ENCODE measurements around the gene KCNJ10.
"Not testable (repeated sequence)": the region's sequence is repeated elsewhere in the genome, so short reads cannot be mapped to it uniquely, and the experiment has no call there.

The KCNJ10 gene

GRCh38 chr1:160069460-160070231, at the start of gene KCNJ10:
Gene KCNJ10 (minus strand): TSS chr1:160070160. CDS start chr1:160042532, 27,628 bp downstream.
- Histone ChIP-seq H3K9ac (ENCODE audit: low read depth, low read length) (no peak within 1 kb of the TSS), H3K9me3 (ENCODE audit: control insufficient read depth, insufficient read depth, low read length) (no peaks in the 10 kb centered on the region), H3K27me3 (ENCODE audit: control insufficient read depth, insufficient read depth, low read length) (peaks cover 49% of the 10 kb centered on the region)

GRCh38 chr1:160118928-160119327, 49.0 kb upstream of the KCNJ10 start:
- Histone ChIP-seq H3K36me3 (ENCODE audit: control insufficient read depth, insufficient read depth, low read length) (peaks cover 2% of the 10 kb centered on the region), H3K4me1 (ENCODE audit: control insufficient read depth, insufficient read depth, low read length) (peaks cover 20% of the 10 kb centered on the region), H3K9me3 (ENCODE audit: control insufficient read depth, insufficient read depth, low read length) (no peaks in the 10 kb centered on the region), H3K27me3 (ENCODE audit: control insufficient read depth, insufficient read depth, low read length) (no peaks in the 10 kb centered on the region), H3K9ac (ENCODE audit: low read depth, low read length) (no peak overlapping the region), H3K4me3 (ENCODE audit: low read depth, low read length) (no peak overlapping the region)

More at GRCh38 chr1:160069460-160070231, at the start of gene KCNJ10:
- Histone ChIP-seq H3K4me1 (ENCODE audit: control insufficient read depth, insufficient read depth, low read length) (no peaks in the 10 kb centered on the region), H3K4me3 (ENCODE audit: low read depth, low read length) (peak within 1 kb of the TSS; percentile 60), H3K36me3 (ENCODE audit: control insufficient read depth, insufficient read depth, low read length) (no peaks in the 10 kb centered on the region)

DNA sequence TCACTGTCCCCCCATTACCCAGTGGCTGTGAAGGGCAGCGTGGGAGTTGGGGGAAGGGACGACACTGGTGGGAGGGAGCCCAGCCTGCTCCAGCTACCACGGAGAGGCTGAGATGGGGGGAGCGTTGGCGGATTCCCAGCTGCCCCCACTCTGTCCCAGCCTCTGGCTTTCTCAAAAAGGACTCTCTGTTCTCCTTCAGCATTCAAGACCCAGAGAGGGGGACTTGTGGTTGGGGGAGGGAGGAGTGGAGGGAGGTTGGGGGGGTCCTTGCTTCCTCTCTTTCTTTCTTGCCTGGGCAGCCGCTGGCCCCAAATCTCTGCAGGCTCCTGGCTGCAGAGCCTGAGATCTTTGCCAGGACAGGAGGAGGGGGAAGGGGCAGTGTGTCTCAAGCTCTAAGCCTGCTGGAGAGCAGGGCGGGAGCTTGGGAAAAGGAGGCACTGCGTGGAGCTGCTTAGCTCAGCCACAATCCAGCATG, 47.8 kb upstream of the KCNJ10 start:
- Histone ChIP-seq H3K4me1 (ENCODE audit: control insufficient read depth, insufficient read depth, low read length) (peaks cover 27% of the 10 kb centered on the region), H3K27me3 (ENCODE audit: control insufficient read depth, insufficient read depth, low read length) (no peaks in the 10 kb centered on the region), H3K36me3 (ENCODE audit: control insufficient read depth, insufficient read depth, low read length) (peaks cover 2% of the 10 kb centered on the region), H3K9me3 (ENCODE audit: control insufficient read depth, insufficient read depth, low read length) (no peaks in the 10 kb centered on the region), H3K4me3 (ENCODE audit: low read depth, low read length) (no peak overlapping the region), H3K9ac (ENCODE audit: low read depth, low read length) (no peak overlapping the region)

- Histone ChIP-seq H3K36me3 (ENCODE audit: control insufficient read depth, insufficient read depth, low read length) (peaks cover 2% of the 10 kb centered on the region), H3K4me1 (ENCODE audit: control insufficient read depth, insufficient read depth, low read length) (peaks cover 27% of the 10 kb centered on the region), H3K9ac (ENCODE audit: low read depth, low read length) (no peak overlapping the region), H3K27me3 (ENCODE audit: control insufficient read depth, insufficient read depth, low read length) (no peaks in the 10 kb centered on the region), H3K4me3 (ENCODE audit: low read depth, low read length) (peak overlapping the region; percentile 22), H3K9me3 (ENCODE audit: control insufficient read depth, insufficient read depth, low read length) (no peaks in the 10 kb centered on the region)
Measured at GRCh38 chr1:160117300-160117699, 47.3 kb upstream of the KCNJ10 start.

DNA sequence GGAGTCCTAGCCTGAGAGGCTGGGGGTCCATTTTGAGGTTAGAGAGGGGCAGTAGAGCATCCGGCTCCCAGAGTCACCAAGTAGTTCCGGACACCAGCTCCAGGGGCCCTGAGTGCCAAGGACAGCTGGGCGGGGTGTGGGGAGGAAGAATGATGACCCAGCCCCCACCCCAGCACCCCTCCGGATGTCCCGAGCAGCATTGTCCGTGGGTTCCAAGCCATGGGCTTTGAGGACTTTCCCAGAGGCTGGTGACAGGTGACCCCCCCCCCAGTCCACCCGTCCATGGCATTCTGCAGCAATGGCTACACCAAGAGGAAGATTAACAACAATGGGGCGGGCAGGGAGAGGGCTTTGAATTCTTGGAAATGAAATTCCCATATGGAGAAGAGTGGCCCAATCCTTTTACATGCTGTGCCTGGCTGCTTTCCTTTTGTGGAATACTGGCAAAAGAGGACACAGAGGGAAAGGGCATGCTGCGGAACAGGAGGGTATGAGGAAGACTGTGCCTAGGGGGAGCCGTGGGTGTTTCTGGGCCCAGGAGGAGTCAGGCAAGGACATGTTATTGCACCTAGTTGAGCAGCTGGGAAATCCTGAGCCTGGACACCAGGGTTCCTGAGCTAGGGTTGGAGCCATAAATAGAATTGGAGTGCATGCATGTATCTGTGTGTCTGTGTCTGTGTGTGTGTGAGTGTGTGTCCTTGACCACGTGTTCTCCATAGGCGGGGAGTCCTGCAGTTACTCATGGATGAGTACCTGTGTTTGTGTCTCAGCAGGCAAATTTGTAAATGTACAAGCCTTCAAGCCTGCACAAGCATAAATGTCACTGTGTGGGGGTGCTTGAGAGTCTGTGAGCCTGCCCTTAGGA, 46.6 kb upstream of the KCNJ10 start:
- H3K4me3 ChIP-seq (ENCODE audit: low read depth, low read length): peak overlapping the region; percentile 58
- H3K27me3 ChIP-seq (ENCODE audit: control insufficient read depth, insufficient read depth, low read length): no peaks in the 10 kb centered on the region
- peaks cover 27% of the 10 kb centered on the region for H3K4me1 ChIP-seq (ENCODE audit: control insufficient read depth, insufficient read depth, low read length)
- H3K9ac ChIP-seq (ENCODE audit: low read depth, low read length): no peak overlapping the region
- no peaks in the 10 kb centered on the region for H3K9me3 ChIP-seq (ENCODE audit: control insufficient read depth, insufficient read depth, low read length)
- H3K36me3 ChIP-seq (ENCODE audit: control insufficient read depth, insufficient read depth, low read length): peaks cover 2% of the 10 kb centered on the region

- peak within 1 kb of the TSS; percentile 58 for H3K4me3 ChIP-seq (ENCODE audit: low read depth, low read length)
- H3K9me3 ChIP-seq (ENCODE audit: control insufficient read depth, insufficient read depth, low read length): no peaks in the 10 kb centered on the region
- peak within 1 kb of the TSS; percentile 16 for H3K9ac ChIP-seq (ENCODE audit: low read depth, low read length)
- peaks cover 27% of the 10 kb centered on the region for H3K4me1 ChIP-seq (ENCODE audit: control insufficient read depth, insufficient read depth, low read length)
- H3K27me3 ChIP-seq (ENCODE audit: control insufficient read depth, insufficient read depth, low read length): no peaks in the 10 kb centered on the region
- H3K36me3 ChIP-seq (ENCODE audit: control insufficient read depth, insufficient read depth, low read length): peaks cover 2% of the 10 kb centered on the region
Measured at GRCh38 chr1:160115545-160116282, 45.8 kb upstream of the KCNJ10 start, which contains the start of gene ATP1A2. Gene ATP1A2 (plus strand): TSS chr1:160115759. CDS start chr1:160115862, 103 bp downstream.

DNA sequence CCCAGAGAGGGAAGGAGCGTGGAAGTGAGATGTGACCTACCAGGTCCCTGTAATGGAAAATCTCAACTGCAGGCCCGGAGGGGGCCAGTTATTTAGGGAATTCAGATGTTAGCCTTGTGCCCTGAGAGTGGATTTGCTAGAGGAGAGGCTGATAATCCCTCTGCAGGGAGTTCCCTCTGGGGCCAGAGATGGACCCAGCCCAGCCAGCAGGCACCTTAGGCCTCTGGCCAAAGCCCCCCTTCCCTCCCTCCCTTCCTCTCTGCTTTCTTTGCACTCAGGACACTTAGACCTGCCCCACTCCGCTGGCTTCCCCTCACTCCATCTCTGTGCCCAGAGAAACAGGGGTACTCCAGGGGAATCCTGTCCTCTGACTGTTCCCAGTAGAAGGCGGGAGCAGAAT, 44.1 kb upstream of the KCNJ10 start:
- H3K4me3 ChIP-seq (ENCODE audit: low read depth, low read length): no peak overlapping the region
- no peaks in the 10 kb centered on the region for H3K27me3 ChIP-seq (ENCODE audit: control insufficient read depth, insufficient read depth, low read length)
- H3K4me1 ChIP-seq (ENCODE audit: control insufficient read depth, insufficient read depth, low read length): peaks cover 36% of the 10 kb centered on the region
- H3K9me3 ChIP-seq (ENCODE audit: control insufficient read depth, insufficient read depth, low read length): no peaks in the 10 kb centered on the region
- no peak overlapping the region for H3K9ac ChIP-seq (ENCODE audit: low read depth, low read length)
- peaks cover 2% of the 10 kb centered on the region for H3K36me3 ChIP-seq (ENCODE audit: control insufficient read depth, insufficient read depth, low read length)

DNA sequence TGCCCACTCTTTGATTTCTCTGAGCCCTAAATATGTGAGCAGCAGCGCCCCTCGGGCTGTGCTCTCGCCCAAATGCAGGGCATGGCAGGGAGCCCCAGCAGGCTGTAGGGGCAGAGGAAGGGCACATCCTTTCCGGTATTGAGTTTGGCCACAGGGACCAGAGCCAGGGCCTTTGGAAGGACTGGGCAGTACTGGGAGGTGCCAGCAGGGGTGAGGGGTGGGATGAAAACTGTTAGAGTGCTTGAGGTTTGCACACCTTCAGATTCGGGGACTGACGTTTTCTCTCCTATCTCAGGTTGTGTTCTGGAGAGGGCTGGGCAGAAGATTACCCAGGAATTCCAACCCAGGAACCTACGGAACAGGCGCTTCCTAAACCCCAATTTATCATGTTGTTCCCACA, 43.4 kb upstream of the KCNJ10 start:
- no peak overlapping the region for H3K9ac ChIP-seq (ENCODE audit: low read depth, low read length)

DNA sequence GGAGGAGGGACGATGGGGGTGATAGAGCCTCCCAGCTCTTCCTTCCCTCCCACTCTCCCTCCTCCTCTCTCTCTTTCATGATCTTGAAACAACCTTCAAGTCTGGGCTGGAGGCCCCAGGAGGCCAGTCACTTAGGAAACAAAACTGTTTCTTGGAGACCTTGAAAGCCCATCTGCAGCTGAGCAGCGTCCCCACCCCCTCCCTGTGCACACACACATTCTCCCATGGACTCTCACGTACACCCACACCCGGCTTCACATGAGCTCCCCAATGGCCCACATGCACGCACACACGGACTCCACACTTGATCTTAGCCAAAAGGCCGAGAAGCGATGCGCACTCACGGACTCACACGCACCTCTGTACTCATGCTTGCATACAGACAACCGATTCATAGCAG, 42.4 kb upstream of the KCNJ10 start:
- H3K4me1 ChIP-seq (ENCODE audit: control insufficient read depth, insufficient read depth, low read length): peaks cover 31% of the 10 kb centered on the region

More for the DNA sequence above, 43.4 kb upstream of the KCNJ10 start:
- Histone ChIP-seq H3K9me3 (ENCODE audit: control insufficient read depth, insufficient read depth, low read length) (no peaks in the 10 kb centered on the region), H3K27me3 (ENCODE audit: control insufficient read depth, insufficient read depth, low read length) (no peaks in the 10 kb centered on the region), H3K4me1 (ENCODE audit: control insufficient read depth, insufficient read depth, low read length) (peaks cover 36% of the 10 kb centered on the region), H3K4me3 (ENCODE audit: low read depth, low read length) (no peak overlapping the region), H3K36me3 (ENCODE audit: control insufficient read depth, insufficient read depth, low read length) (peaks cover under 1% of the 10 kb centered on the region)

DNA sequence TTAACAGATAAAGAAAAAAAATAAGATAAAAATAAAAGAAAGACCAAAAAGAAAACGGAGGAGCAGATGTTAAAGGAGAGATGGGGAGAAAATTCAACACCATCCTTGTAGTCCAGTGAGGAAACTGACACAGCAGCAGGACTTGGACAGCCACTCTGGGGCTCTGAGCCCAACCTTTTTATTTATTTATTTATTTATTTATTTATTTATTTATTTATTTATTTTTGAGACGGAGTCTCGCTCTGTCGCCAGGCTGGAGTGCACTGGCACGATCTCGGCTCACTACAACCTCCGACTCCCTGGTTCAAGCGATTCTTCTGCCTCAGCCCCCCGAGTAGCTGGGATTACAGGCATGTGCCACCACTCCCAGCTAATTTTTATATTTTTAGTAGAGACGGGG, 41.5 kb upstream of the KCNJ10 start:
- not testable (repeated sequence) for H3K27me3 ChIP-seq (ENCODE audit: control insufficient read depth, insufficient read depth, low read length); H3K9ac ChIP-seq (ENCODE audit: low read depth, low read length); H3K9me3 ChIP-seq (ENCODE audit: control insufficient read depth, insufficient read depth, low read length); H3K36me3 ChIP-seq (ENCODE audit: control insufficient read depth, insufficient read depth, low read length); H3K4me3 ChIP-seq (ENCODE audit: low read depth, low read length)
- H3K4me1 ChIP-seq (ENCODE audit: control insufficient read depth, insufficient read depth, low read length): peaks cover 23% of the 10 kb centered on the region

More for the DNA sequence above, 42.4 kb upstream of the KCNJ10 start:
- H3K27me3 ChIP-seq (ENCODE audit: control insufficient read depth, insufficient read depth, low read length): no peaks in the 10 kb centered on the region
- H3K4me3 ChIP-seq (ENCODE audit: low read depth, low read length): no peak overlapping the region
- H3K9me3 ChIP-seq (ENCODE audit: control insufficient read depth, insufficient read depth, low read length): no peaks in the 10 kb centered on the region
- H3K9ac ChIP-seq (ENCODE audit: low read depth, low read length): no peak overlapping the region
- H3K36me3 ChIP-seq (ENCODE audit: control insufficient read depth, insufficient read depth, low read length): no peaks in the 10 kb centered on the region

GRCh38 chr1:160109686-160110085, 39.7 kb upstream of the KCNJ10 start:
- no peak overlapping the region for H3K4me3 ChIP-seq (ENCODE audit: low read depth, low read length)
- H3K27me3 ChIP-seq (ENCODE audit: control insufficient read depth, insufficient read depth, low read length): no peaks in the 10 kb centered on the region
- H3K9me3 ChIP-seq (ENCODE audit: control insufficient read depth, insufficient read depth, low read length): no peaks in the 10 kb centered on the region

More at GRCh38 chr1:160109686-160110085, 39.7 kb upstream of the KCNJ10 start:
- H3K9ac ChIP-seq (ENCODE audit: low read depth, low read length): no peak overlapping the region
- H3K4me1 ChIP-seq (ENCODE audit: control insufficient read depth, insufficient read depth, low read length): peaks cover 18% of the 10 kb centered on the region
- H3K36me3 ChIP-seq (ENCODE audit: control insufficient read depth, insufficient read depth, low read length): no peaks in the 10 kb centered on the region
